ENCODE data around the gene CXorf38. TPM values are rescaled to one million over a fixed set of nuclear protein-coding genes. Genes with fewer than 3 reads are reported as not detected.

The CXorf38 gene
- 10 to 100 TPM in 2 of 3 donors, 1 to 10 TPM in 1; 7.9 to 12.3 (median 12.1) TPM for polyA plus RNA-seq (ENCODE audit: insufficient read length in 3 of 3)
- long read RNA-seq, donor 1, full-length matches to known transcripts: 5 of 5 reads
- long read RNA-seq, donor 1, partial matches to known transcripts: 0 of 5 reads
- long read RNA-seq, donor 1, other reads (novel, unspliced or antisense): 0 of 5 reads
- long read RNA-seq, donor 2, partial matches to known transcripts: 0 of 1 reads
- long read RNA-seq, donor 2, other reads (novel, unspliced or antisense): 0 of 1 reads
- long read RNA-seq, donor 3, partial matches to known transcripts: 0 of 3 reads
- long read RNA-seq, donor 3, other reads (novel, unspliced or antisense): 0 of 3 reads
- long read RNA-seq, donor 4, partial matches to known transcripts: 0 of 1 reads
- long read RNA-seq, donor 4, other reads (novel, unspliced or antisense): 0 of 1 reads
- long read RNA-seq, donor 5, partial matches to known transcripts: 0 of 3 reads
- long read RNA-seq, donor 5, other reads (novel, unspliced or antisense): 0 of 3 reads
- long read RNA-seq, donor 6, partial matches to known transcripts: 0 of 1 reads
- long read RNA-seq, donor 6, other reads (novel, unspliced or antisense): 0 of 1 reads
- long read RNA-seq, donor 7: 0 reads
- long read RNA-seq, donor 8, partial matches to known transcripts: 0 of 1 reads
- long read RNA-seq, donor 8, other reads (novel, unspliced or antisense): 0 of 1 reads
- long read RNA-seq, donor 9, transcript CXorf38-201 (7 exons, 2,118 nt): major isoform, 5 of 5 reads
- long read RNA-seq, donor 9, partial matches to known transcripts: 0 of 5 reads
- long read RNA-seq, donor 9, other reads (novel, unspliced or antisense): 0 of 5 reads
- long read RNA-seq, donor 10, partial matches to known transcripts: 0 of 4 reads
- long read RNA-seq, donor 10, other reads (novel, unspliced or antisense): 0 of 4 reads
- long read RNA-seq, donor 11, partial matches to known transcripts: 6 of 6 reads
- long read RNA-seq, donor 11, other reads (novel, unspliced or antisense): 0 of 6 reads
- long read RNA-seq, donor 12, partial matches to known transcripts: 0 of 3 reads
- long read RNA-seq, donor 12, other reads (novel, unspliced or antisense): 0 of 3 reads
- long read RNA-seq, donor 13, partial matches to known transcripts: 0 of 2 reads
- long read RNA-seq, donor 13, other reads (novel, unspliced or antisense): 0 of 2 reads
- long read RNA-seq, donor 14, partial matches to known transcripts: 0 of 1 reads
- long read RNA-seq, donor 14, other reads (novel, unspliced or antisense): 0 of 1 reads
- long read RNA-seq, donor 15, transcript CXorf38-201 (7 exons, 2,118 nt): major isoform, 7 of 7 reads
- long read RNA-seq, donor 15, partial matches to known transcripts: 0 of 7 reads
- long read RNA-seq, donor 15, other reads (novel, unspliced or antisense): 0 of 7 reads
- long read RNA-seq, donor 16, partial matches to known transcripts: 0 of 4 reads
- long read RNA-seq, donor 16, other reads (novel, unspliced or antisense): 0 of 4 reads

GRCh38 chrX:40647307-40648197 lies at the start of gene CXorf38:
CXorf38 (minus strand) TSS chrX:40647561; CDS start chrX:40647520, 41 bp downstream.
- peak; percentile 88 for DNase-seq

GRCh38 chrX:40694802-40695201 lies 47.4 kb upstream of the CXorf38 start:
- no peak for DNase-seq

GRCh38 chrX:40688929-40689328 lies 41.6 kb upstream of the CXorf38 start:
- no peak for DNase-seq

- DNase-seq: no peak
These were observed 39.8 kb upstream of the CXorf38 start for GRCh38 chrX:40687169-40687568.

GRCh38 chrX:40685362-40685918 lies 38.1 kb upstream of the CXorf38 start:
- DNase-seq: no peak

- no peak for DNase-seq
These were observed 36.7 kb upstream of the CXorf38 start for GRCh38 chrX:40684092-40684491.

- no peak for DNase-seq
These were observed 35.9 kb upstream of the CXorf38 start for GRCh38 chrX:40683245-40683644.

- no peak for DNase-seq
These were observed 23.8 kb upstream of the CXorf38 start for GRCh38 chrX:40671126-40671525.

GRCh38 chrX:40663880-40664630 lies 16.7 kb upstream of the CXorf38 start:
- DNase-seq: no peak

- DNase-seq: no peak
These were observed 15.8 kb upstream of the CXorf38 start for GRCh38 chrX:40663078-40663740.

- DNase-seq: no peak
These were observed 14.1 kb upstream of the CXorf38 start for GRCh38 chrX:40661489-40661888.

- no peak for DNase-seq
These were observed 13.0 kb upstream of the CXorf38 start for GRCh38 chrX:40660381-40660780.

GRCh38 chrX:40653535-40653934 lies 6.2 kb upstream of the CXorf38 start:
- DNase-seq: no peak

- no peak for DNase-seq
These were observed 5.3 kb upstream of the CXorf38 start for GRCh38 chrX:40652664-40653063.

- peak; percentile 67 for DNase-seq
These were observed 4.4 kb upstream of the CXorf38 start for GRCh38 chrX:40651620-40652223.

GRCh38 chrX:40646489-40647306 lies 663 bp downstream of the CXorf38 start:
- DNase-seq: no peak

GRCh38 chrX:40644821-40645358 lies 2.5 kb downstream of the CXorf38 start:
- peak; percentile 29 for DNase-seq
